NOMO-1 treated with DMSO at 0.1 percent for 48 hours (cell line): ENCODE measurements around the gene PPP1R7.

Experiments used
- DNase-seq: peaks from one replicate; lab custom pipeline; 2025; ENCODE audit not compliant: unreplicated experiment; lab: John Stamatoyannopoulos, UW

PPP1R7 gene

DNA sequence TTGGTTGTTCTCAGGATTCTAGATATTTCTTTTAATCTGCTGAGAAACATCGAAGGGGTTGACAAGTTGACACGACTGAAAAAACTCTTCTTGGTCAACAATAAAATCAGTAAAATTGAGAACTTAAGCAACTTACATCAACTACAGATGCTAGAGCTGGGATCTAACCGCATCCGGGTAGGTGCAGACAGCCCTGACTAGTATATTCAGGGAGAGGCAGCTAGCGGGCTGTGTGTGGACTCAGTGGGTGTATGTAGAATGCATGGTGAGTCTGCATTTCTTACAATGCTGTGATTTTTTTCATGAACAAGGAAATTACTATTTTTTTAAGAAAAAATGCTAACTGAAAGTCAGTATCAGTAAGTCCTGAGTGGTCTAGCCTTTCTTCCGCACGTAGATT is 10.1 kb downstream of the PPP1R7 start:
- DNase-seq, result no peak

DNA sequence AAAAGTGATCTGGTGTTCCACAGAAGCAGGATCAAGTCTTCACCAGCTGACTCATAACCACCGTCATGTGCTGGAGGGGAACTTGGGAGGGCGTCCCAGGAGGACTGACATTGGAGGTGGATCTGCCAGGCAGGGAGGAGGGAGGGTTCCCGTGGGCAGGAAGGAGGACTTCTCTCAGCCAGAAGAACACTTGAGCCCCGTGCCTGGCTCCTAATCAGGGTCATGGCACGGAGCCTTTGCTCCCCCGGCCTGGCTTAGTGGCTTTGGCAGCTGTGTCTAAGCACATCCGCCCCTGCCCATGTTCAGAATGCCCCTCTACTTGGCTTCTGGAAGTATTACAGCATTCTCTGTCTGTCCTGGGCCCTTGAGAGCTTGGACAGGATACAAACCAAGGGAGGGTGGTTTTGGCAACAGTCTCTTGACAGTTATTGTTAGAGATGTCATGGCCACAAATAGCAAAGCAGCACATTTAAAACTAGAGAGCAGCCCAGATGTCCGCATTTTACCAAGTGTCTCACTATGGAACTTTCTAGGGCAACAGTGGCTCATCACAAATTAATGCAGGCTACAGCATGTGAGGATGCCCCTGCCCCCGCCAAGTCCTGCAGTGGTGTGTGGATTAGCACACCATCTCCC is 11.5 kb downstream of the PPP1R7 start:
- no peak for DNase-seq

DNA sequence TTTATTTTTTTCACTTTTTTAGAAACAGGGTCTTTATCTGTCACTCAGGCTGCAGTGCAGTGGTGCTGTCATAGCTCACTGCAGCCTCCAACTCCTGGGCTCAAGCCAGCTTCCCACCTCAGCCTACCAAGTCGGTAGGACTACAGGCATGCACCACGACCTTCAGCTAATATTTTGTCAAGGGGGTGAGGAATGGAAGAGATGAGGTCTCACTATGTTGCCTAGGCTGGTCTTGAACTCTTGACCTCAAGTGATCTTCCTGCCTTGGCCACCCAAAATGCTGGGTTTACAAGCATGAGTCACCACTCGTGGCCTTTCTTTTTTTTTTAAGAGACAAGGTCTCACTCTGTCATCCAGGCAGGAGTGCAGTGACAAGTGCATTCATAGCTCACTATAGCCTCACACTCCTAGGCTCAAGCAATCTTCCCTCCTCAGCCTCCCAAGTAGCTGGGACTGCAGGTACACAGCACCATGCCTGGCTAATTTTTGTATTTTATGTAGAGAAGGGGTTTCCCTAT is 13.4 kb downstream of the PPP1R7 start:
- DNase-seq, result no peak

DNA sequence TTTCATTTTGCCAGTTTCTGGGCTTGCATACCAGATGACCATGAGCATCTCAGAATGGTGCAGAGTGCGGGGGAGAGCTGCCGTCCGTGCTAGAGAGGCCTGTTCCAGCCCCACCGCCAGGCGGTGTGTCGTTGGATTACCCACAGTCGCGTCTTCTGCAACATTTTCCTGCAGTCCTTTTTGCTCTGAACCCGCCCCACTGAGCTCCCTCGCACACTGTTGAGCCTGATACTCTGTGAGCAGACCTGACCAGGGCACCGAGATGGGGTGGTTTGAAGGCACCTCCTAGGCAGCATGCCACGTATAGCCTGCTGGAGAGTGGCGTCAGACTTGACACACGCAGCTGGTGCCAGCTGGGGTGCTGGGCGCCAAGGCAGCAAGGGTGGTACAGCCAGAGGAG is 18.1 kb downstream of the PPP1R7 start:
- DNase-seq, result no peak

DNA sequence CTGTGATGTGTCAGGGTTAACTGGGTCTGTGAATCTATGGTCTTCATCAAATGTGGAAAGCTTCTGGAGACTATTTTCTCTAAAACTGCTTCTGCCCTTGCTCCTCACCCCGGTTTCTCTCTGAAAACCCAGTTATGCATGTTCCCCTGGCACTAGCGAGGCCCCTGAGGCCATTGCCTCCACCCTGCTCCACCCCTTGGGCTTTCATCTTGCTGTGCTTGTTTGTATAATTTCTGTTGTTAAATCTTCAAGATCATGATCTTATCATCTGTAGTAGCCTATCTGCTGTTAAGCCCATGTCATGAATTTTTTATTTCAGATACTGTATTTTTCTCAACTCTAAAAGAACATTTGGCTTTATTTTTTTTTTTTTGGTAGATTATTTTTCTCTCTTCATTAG is 23.3 kb downstream of the PPP1R7 start:
- DNase-seq, result no peak

DNA sequence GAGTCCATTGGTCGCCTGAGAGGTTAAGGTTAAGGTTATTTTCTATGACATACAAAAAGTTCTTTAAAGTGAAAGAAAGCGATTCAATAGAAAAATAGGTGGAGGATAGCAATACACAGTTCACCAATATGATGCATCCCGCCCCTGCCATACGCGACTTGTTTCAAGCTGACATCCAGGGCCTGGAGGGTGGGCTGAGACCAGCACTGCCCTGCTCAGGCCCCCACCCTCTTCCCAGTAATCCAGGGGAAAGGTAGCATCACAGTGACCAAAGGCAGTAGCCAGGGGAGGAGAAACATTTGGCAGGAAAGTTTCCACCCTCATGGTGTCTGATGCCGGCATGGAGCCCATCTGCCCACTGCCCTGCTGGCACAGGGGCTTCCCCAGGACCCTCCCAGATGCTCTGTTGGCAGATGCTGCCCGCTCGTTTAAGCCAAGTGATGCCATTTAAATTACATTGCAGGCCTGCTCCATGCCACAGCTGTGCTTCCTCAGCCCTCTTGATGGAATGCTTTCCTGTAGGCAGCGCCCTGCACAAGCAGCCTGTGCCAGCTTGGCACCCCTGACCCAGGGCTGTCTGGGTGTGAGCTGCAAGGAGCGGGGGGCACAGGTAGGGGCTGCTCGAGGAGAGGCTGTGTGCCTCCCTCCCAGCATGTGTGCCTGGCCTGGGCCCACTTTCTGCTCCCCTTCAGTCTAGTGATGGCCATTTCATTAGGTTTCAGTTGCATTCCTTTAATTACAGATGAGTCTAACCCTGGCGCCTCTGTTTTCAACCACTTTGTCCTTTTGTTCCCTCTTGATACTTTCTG is 27.5 kb downstream of the PPP1R7 start:
- DNase-seq, result no peak

DNA sequence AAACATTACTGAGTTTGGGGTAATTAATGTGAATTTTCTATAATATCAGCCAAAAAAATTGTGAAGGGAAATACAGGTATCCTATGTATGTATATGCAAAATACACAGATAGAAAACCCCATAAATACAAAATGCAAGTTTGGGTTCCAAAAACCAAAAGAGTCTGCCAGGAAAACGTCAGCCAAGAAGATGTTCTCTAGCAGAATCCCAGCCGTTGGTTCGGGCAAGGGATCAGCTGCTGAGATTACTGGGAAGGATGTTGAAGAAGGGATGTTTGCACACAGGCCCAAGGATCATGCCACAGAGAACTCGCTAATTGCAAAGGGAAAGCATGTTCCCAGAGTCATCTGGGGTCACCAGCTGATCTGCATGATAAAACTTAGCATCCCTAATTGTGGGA is 28.7 kb downstream of the PPP1R7 start:
- no peak for DNase-seq

DNA sequence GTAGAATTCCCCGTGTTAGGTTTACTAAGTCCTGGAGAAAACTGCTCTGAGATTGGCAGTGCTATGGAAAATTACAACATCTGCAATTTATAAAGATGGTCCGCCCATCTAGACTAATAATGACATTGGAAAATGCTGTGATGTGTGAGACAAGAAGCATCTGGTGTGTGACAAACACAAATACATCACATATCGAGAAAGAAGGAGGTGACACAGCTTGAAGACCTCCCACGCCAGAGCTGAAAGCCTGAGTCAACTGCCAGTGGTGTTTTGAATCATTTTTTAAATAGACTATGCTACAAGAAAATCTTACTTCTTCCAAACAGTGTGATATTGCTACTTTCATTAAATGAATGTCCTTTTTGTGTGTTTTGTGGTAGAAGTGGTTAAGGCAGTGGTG is 29.6 kb downstream of the PPP1R7 start:
- DNase-seq, result no peak

DNA sequence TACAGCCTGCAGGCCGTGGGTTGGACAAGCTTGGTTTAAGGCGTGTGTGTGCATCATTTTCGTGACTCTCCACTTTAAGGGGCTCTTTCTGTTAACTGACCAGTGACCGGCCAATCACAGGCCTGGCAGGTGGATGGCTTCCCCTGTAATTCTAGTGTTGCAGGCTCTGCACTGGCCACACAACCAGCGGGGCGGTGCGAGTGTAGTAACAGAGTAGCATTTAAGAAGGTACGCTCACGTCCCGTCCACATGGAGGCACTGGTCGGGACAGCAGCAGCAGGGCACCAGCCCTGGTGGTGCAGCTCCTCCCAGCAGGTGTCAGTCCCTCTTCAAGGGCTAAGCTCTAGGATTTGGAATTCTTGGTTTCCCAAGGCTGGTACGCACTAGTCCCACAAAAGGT is 30.2 kb downstream of the PPP1R7 start:
- no peak for DNase-seq

DNA sequence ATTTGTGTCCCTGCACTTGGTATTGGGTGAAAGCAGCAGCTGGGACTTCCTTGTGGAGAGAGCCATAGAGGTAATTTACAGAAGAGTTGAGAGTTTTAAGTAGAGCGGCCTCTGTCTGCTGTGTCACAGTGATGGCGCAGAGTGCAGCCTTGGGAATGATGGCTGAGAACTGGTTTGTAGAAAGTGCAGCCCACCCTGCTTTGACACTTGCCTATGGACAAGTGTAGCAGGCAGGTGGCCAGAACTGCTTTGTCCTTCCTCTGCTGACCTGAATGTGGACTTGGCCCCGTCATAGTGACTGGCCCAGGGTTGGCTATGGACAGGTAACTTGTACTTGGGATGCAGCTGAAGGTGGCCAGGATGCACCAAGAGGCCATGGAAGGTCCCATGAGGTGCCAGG is 31.9 kb downstream of the PPP1R7 start:
- DNase-seq, result no peak

DNA sequence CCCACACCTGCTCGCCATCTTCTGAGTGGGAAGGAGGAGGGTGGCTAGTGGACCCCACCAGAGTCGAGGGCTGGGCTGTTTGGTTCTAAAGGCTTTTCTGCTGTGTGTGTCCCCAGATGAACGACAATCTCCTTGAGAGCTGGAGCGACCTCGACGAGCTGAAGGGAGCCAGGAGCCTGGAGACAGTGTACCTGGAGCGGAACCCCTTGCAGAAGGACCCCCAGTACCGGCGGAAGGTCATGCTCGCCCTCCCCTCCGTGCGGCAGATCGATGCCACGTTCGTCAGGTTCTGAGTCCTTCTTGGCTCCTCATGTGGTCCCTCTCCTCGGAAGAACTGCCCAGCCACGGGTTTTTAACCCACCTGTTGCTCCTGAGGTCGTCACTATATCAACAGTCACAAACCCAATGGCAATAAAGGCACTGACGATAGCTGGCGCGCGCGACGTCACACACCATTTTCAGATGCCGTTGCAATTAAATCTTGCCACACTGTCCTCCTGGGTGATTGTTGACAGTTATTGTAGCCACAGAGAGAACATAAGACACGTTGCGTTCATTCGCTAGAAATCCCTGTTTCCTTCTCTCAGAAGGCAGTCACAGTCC is 32.4 kb downstream of the PPP1R7 start:
- DNase-seq, result no peak

DNA sequence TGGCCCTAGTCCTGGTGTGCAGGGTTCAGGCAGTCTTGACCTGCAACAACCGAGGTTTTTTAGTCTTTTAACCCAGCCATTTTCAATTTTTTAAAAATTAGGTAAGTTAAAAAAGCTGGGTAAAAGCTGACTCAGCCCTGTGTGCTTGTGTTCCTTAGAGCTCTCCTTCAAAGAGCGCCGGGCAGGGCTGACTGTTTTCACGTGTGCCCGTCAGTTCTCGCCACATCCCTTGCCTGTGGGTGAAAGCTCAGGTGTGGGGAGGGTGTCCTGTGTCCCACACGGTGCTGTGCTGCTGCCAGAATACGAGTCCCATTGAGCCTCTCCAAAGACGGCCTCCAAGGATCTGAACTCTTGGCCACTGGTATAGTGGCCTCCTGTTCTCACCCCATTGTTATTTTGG is 33.0 kb downstream of the PPP1R7 start:
- DNase-seq, result no peak

DNA sequence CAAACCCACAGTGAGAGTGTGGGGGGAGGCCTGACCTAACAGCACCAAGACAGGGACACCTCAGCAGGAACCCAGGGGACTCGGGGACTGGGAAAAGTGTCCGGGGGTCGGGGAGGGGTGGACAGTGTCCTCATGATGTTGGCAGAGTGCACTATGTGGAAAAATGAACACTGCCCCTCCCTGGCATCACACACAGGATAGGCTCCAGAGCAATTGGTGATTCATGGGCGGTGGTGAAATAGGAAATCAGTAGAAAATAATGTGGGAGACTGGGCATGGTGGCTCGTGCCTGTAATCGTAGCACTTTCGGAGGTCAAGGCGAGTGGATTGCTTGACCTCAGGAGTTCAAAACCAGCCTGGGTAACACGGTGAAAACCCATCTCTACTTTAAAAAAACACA is 34.6 kb downstream of the PPP1R7 start:
- DNase-seq, result no peak

DNA sequence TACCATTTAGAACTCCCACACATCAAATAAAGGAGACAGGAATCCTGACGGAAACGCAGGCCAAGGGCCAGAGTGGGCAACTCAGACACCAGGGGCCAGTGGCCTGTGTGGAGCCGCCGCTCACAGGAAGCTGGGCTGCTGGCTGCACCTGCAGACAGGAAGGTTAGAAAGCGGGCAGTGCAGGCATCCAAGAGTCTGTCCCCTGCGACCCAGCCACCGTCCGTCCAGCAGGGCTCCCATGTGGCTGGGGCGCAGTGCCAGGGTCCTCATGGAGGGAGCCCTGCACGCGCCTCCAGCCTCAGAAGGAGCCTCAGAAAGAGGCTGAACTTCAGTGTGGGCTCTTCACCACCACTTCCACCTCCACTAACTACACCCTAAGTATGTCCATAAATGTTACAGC is 35.7 kb downstream of the PPP1R7 start:
- no peak for DNase-seq

DNA sequence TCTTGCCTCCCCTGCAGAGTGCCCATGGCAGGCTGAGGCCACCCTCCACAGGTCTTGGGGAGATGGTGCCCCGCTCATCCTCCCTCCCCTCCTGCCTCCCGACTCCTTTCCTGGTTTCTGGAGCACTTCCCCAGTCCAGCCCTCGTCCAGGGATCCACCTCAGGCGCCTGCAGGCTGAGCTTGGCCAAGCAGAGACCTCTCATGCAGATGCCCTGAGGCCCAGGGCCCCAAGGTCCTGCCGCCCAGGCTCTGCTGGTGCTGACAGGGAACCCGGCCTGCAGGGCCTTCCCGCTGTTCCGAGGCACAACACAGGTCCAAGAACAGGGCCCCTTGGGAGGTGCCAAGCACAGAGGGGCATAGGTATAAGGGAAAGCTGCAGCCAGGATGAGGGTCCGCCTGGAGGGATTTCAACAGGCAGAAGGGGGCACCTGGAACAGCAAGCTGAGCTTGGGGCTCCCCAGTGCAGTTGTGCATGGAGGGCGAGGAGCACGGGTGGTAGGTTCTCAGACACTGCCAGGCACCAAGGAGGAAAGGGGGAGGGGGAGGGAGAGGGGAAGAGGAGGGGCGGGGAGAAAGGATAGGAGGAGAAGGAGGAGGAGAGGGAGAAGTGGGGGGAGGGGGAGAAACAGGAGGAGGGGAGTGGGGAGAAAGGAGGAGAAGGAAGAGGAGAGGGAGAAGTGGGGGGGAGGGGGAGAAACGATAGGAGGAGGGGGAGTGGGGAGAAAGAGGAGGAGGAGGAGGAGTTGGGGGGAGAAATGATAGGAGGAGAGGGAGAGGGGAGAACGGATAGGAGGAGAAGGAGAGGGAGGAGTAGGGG is 37.0 kb downstream of the PPP1R7 start:
- DNase-seq, result no peak

DNA sequence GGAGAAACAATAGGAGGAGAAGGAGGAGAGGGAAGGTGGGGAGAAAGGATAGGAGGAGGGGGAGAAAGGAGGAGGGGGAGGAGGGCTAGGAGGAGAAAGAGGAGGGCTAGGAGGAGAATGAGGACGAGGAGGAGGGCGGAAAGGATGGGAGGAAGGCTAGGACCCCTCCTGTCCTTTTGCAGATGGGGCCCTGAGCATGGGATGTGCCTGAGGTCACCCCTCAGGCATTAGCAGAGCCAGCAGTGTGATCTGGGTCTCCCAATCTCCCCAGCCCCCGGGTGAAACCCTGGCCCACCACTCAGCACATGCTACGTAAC is 37.6 kb downstream of the PPP1R7 start:
- no peak for DNase-seq

DNA sequence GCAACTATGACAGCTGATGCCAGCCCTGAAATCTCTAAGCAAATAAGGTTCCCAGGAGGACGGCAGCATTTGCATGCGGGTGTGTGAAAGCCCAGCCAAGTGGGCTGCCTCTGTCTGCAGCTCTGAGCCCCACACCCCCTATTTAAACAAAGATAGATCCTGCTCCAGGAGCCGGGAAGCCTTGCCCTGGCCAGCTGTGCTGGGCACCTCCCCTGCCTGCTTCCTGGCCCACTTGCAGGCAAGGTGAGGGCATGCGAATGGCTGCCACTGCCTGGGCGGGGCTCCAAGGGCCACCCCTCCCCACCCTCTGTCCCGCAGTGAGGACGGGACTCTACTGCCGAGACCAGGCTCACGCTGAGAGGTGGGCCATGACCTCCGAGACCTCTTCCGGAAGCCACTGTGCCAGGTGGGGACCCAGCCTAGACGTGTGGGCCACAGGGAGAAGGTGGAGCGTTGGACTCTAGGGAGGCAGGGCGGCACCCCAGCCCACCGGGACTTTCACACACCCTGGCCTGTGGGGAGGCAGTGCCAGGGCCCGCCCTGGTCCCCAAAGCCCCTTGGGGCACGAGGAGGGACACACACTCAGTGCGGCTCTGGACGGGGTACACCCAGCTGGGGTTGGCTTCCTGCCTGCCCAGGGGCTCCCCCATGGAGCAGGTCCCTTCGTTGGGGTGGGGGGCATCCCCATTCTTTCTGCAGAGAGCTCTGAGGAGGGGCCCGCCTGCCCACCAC is 38.3 kb downstream of the PPP1R7 start, which contains the start of gene ANO7:
TSS of gene ANO7 (plus strand) at position 317 of the 732 bp plus-strand sequence. CDS start 1,387 bp downstream, outside the sequence.
- DNase-seq, result no peak

DNA sequence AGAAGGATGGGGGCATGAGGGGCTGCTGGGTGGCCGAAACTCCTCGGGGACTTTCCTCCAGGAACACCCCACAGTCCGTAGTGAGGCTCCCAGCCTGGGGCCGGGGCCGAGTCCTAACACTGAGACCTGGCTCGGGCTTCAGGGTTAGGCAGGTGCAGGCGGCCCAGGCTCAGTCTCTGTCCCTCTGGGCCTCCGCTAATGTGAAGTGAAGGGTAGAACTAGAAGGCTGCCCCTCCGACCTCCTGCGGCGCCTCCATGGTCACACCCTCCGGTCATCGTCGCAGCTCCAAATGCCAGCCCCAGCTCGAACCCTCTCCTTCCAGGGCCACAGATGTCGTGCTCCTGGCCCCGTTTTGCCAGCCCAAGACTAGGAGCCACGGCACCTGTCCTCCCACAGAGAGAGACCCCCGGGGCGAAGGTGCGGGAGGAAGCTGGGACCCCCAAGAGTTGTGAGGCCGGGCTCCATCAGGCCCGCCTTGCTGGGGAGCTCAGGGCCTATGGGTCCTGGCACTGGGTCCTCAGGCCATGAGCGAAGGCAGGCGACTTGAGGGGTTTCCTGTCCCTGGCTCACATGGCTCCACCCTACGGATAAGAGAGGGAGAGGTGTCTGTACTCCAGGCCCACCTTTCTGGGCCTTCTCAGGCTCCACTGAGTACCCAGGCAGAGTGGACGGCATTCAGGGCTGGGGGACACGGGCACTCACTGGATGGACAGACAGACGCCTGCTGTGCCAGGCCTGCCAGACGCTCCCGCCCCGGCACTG is 39.0 kb downstream of the PPP1R7 start:
- DNase-seq, result no peak

DNA sequence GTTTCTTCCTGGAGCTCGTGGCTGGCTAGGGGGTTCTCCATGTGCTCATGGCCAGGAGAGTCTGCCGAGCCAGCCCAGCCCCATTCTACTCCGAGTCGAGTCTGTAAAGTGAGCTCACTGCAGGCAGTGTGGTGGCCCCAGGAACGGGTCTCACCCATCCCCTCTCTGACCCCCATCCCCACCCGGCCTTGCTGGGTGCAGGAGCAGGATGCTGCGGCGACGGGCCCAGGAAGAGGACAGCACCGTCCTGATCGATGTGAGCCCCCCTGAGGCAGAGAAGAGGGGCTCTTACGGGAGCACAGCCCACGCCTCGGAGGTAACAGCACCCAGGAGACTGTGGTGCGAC is 39.6 kb downstream of the PPP1R7 start:
- no peak for DNase-seq
